GM21529 (cell line): Measurements from ENCODE around the gene CYP3A5.
"Not testable (repeated sequence)": the region's sequence is repeated elsewhere in the genome, so short reads cannot be mapped to it uniquely, and the experiment has no call there.

Source experiments
- ATAC-seq: cut with Tn5 transposase; IDR thresholded peaks from one replicate; pipeline ENCODE4 v1.9.1; 2021; ENCODE audit not compliant: unreplicated experiment

CYP3A5 gene

GRCh38 chr7:99679400-99680191 is at the start of gene CYP3A5:
Gene CYP3A5, minus strand, starts transcription at chr7:99679996. Its CDS starts 100 bp downstream, at chr7:99679896.
- ATAC-seq = no peak

- no peak for ATAC-seq
Measured at GRCh38 chr7:99728615-99729014, 48.8 kb upstream of the CYP3A5 start.

- not testable (repeated sequence) for ATAC-seq
Measured at GRCh38 chr7:99723201-99723600, 43.4 kb upstream of the CYP3A5 start.

GRCh38 chr7:99720800-99721595 is 41.2 kb upstream of the CYP3A5 start:
- no peak for ATAC-seq

GRCh38 chr7:99719996-99720769 is 40.4 kb upstream of the CYP3A5 start:
- ATAC-seq = no peak

GRCh38 chr7:99713995-99714570 is 34.3 kb upstream of the CYP3A5 start:
- ATAC-seq = no peak

GRCh38 chr7:99709838-99710578 is 30.2 kb upstream of the CYP3A5 start:
- ATAC-seq = no peak

GRCh38 chr7:99709260-99709659 is 29.5 kb upstream of the CYP3A5 start:
- no peak for ATAC-seq

- no peak for ATAC-seq
Measured at GRCh38 chr7:99707096-99707495, 27.3 kb upstream of the CYP3A5 start.

- no peak for ATAC-seq
Measured at GRCh38 chr7:99699946-99700345, 20.1 kb upstream of the CYP3A5 start.

GRCh38 chr7:99698867-99699730 is 19.3 kb upstream of the CYP3A5 start:
- not testable (repeated sequence) for ATAC-seq

- ATAC-seq = no peak
Measured at GRCh38 chr7:99694912-99695304, 15.1 kb upstream of the CYP3A5 start.

GRCh38 chr7:99694201-99694911 is 14.6 kb upstream of the CYP3A5 start:
- ATAC-seq = no peak

- ATAC-seq = no peak
Measured at GRCh38 chr7:99693427-99694200, 13.8 kb upstream of the CYP3A5 start.

GRCh38 chr7:99693100-99693426 is 13.3 kb upstream of the CYP3A5 start:
- ATAC-seq = no peak

- not testable (repeated sequence) for ATAC-seq
Measured at GRCh38 chr7:99692563-99692962, 12.8 kb upstream of the CYP3A5 start.

GRCh38 chr7:99691658-99692057 is 11.9 kb upstream of the CYP3A5 start:
- not testable (repeated sequence) for ATAC-seq

GRCh38 chr7:99690918-99691317 is 11.1 kb upstream of the CYP3A5 start:
- ATAC-seq = not testable (repeated sequence)
